ENCODE data around the gene CBL.

GRCh38 chr11:119229288-119229672 lies 23.1 kb downstream of the CBL start:
- no peak for TF ChIP-seq JUNB (IDR thresholded peaks at IDR 0.05; ENCODE audit: unreplicated experiment)
- TF ChIP-seq CTCF (conservative IDR thresholded peaks at IDR 0.05; ENCODE audit: low read depth in 2 of 2), result no peak
- TF ChIP-seq POLR2AphosphoS5 (IDR thresholded peaks at IDR 0.05; ENCODE audit: low read depth), result no peak
- no peak for TF ChIP-seq CREB1 (CRISPR knock-in tag; IDR thresholded peaks at IDR 0.05; ENCODE audit: low read depth)
- TF ChIP-seq EZH2 (IDR thresholded peaks at IDR 0.05; ENCODE audit: low read depth, unreplicated experiment), result no peak
- TF ChIP-seq REST (IDR thresholded peaks at IDR 0.05; ENCODE audit: unreplicated experiment), result no peak
- TF ChIP-seq ZNF331 (CRISPR knock-in tag; IDR thresholded peaks at IDR 0.05; ENCODE audit: low read depth), result no peak
- TF ChIP-seq NANOG (IDR thresholded peaks at IDR 0.05; ENCODE audit: borderline replicate concordance), result no peak
- no peak for TF ChIP-seq ZNF462 (CRISPR knock-in tag; IDR thresholded peaks at IDR 0.05)
- TF ChIP-seq EZH2phosphoT487 (IDR thresholded peaks at IDR 0.05; ENCODE audit: unreplicated experiment), result no peak
- TF ChIP-seq ZNF114 (CRISPR knock-in tag; IDR thresholded peaks at IDR 0.05), result no peak

All from GM23338 (cell line).